IMR-90 (cell line): ENCODE data around the gene SPRED2.

ENCODE experiments used
- BHLHE40 ChIP-seq: fragments of 150-350 bp; IDR thresholded peaks from 2 replicates; pipeline ENCODE4 v1.6.1; 2016; ENCODE audit warnings: mild to moderate bottlenecking, low read depth, low read length
- CEBPB ChIP-seq: IDR thresholded peaks from 2 replicates; pipeline ENCODE4 v1.6.1; 2012; ENCODE audit warnings: low read depth, low read length, improper control_type of control experiment
- MAFK ChIP-seq: IDR thresholded peaks from 2 replicates; pipeline ENCODE4 v1.6.1; 2012; ENCODE audit warnings: low read depth, low read length, improper control_type of control experiment
- NFE2L2 ChIP-seq: fragments of 150-350 bp; IDR thresholded peaks from 2 replicates; pipeline ENCODE4 v1.6.1; 2016; ENCODE audit warnings: low read depth, mild to moderate bottlenecking, low read length
- POLR2A ChIP-seq: IDR thresholded peaks from 2 replicates; pipeline ENCODE4 v1.6.1; 2012; ENCODE audit warnings: mild to moderate bottlenecking, low read depth, low read length
- RAD21 ChIP-seq: IDR thresholded peaks from 2 replicates; pipeline ENCODE4 v1.6.1; 2012; ENCODE audit warnings: low read length, improper control_type of control experiment
- SMC3 ChIP-seq: fragments of 150-350 bp; IDR thresholded peaks from 2 replicates; pipeline ENCODE4 v1.6.1; 2016; ENCODE audit warnings: low read depth, mild to moderate bottlenecking, antibody characterized with exemption, low read length, moderate library complexity
- TF ChIP-seq, protein P1 (sequence below): conservative IDR thresholded peaks from 2 replicates; pipeline ENCODE4 v1.5.1; 2012; ENCODE audit warnings: mild to moderate bottlenecking, low read depth, low read length, improper control_type of control experiment
- TF ChIP-seq, protein P2 (sequence below): fragments of 150-350 bp; IDR thresholded peaks from 2 replicates; pipeline ENCODE4 v1.6.1; 2017; ENCODE audit warnings: mild to moderate bottlenecking, antibody characterized with exemption, low read length, low read depth

DNA sequence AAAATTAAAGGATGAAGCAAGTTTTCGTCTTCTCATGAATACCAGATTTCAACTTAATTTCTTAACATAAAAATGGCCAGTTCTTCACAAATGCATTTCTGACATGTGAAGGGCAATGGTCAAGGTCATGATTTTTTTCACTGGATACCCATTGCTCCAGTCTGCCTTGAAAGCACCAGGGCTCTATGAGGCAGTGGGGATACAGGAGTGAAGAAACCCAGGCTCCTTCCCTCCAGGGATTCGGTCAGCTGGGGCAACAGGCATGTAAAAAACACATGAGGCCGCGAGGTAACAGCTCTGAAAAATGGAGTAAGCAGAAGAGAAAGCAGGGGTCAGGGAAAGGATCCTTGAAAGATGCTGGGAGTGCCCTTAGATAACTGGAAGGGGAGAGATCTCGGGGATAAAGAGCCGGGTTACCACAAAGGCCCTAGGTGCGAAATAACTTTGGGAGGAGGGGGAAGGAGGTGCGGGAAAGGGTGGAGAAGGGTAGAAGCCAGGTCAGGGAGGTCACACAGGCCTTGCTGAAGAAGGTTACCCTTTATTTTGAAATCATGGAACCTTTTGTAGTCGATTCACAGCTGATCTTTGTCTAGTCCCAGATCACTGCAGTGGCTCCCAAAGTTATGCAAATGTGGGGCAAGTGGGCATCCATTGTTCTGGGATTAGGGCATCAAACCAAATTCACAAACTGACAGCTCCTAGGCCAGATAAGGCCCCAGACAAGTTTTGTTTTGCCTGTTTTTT lies 5.2 kb upstream of the SPRED2 start:
- TF ChIP-seq, protein P1, sequence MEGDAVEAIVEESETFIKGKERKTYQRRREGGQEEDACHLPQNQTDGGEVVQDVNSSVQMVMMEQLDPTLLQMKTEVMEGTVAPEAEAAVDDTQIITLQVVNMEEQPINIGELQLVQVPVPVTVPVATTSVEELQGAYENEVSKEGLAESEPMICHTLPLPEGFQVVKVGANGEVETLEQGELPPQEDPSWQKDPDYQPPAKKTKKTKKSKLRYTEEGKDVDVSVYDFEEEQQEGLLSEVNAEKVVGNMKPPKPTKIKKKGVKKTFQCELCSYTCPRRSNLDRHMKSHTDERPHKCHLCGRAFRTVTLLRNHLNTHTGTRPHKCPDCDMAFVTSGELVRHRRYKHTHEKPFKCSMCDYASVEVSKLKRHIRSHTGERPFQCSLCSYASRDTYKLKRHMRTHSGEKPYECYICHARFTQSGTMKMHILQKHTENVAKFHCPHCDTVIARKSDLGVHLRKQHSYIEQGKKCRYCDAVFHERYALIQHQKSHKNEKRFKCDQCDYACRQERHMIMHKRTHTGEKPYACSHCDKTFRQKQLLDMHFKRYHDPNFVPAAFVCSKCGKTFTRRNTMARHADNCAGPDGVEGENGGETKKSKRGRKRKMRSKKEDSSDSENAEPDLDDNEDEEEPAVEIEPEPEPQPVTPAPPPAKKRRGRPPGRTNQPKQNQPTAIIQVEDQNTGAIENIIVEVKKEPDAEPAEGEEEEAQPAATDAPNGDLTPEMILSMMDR, result no peak
- no peak for TF ChIP-seq POLR2A
- TF ChIP-seq, protein P2, sequence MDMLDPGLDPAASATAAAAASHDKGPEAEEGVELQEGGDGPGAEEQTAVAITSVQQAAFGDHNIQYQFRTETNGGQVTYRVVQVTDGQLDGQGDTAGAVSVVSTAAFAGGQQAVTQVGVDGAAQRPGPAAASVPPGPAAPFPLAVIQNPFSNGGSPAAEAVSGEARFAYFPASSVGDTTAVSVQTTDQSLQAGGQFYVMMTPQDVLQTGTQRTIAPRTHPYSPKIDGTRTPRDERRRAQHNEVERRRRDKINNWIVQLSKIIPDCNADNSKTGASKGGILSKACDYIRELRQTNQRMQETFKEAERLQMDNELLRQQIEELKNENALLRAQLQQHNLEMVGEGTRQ, result no peak
- no peak for TF ChIP-seq NFE2L2
- TF ChIP-seq BHLHE40, result no peak
- TF ChIP-seq RAD21, result no peak
- no peak for TF ChIP-seq CEBPB
- no peak for TF ChIP-seq MAFK
- no peak for TF ChIP-seq SMC3
